ENCODE results near the gene ITGAV. TPM values are rescaled to one million over a fixed set of nuclear protein-coding genes. Genes with fewer than 3 reads are reported as not detected.
A peak's percentile ranks its signal among the peaks of the same experiment; 100 is the strongest.

Gene ITGAV
- 204 and 220 TPM in 2 replicates for total RNA-seq (2014; rRNA removed; shearing (Covaris generic))

DNA sequence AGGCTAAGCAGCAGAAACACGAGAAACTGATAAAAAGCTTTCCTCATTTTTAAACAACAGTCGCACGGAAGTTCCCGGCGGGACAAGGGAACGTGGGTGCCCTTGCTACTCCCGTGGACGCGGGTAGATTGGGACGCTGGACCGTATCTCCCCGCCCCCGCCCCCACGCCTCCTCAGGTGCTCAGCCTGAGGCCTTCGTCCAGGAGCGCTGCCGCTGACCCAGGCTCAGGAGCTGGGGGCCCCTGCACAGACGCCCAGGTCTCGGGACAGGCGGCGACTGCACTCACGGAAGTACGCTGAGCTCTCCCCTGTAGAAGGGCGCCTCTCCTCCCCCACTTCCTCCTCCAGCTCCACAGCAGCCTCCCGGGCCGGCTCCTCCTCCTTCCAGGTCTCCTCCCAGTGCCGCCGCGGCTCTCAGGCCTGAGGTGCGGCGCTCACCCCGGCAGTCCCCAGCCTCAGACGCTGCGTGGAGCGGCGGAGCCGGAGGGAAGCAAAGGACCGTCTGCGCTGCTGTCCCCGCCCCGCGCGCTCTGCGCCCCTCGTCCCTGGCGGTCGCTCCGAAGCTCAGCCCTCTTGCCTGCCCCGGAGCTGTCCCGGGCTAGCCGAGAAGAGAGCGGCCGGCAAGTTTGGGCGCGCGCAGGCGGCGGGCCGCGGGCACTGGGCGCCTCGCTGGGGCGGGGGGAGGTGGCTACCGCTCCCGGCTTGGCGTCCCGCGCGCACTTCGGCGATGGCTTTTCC is at the start of gene ITGAV:
TSS of gene ITGAV (plus strand) at position 445 of the 738 bp plus-strand sequence. CDS start at position 728, 283 bp downstream.
- peaks cover 9% of the 10 kb centered on the region; the same call in 1 of the 2 replicates for H3K4me1 ChIP-seq
- H3K27me3 ChIP-seq = no peaks in the 10 kb centered on the region
- H3K36me3 ChIP-seq = no peaks in the 10 kb centered on the region
- peak within 1 kb of the TSS; percentile 78 for H3K27ac ChIP-seq
- no peaks in the 10 kb centered on the region for H3K9me3 ChIP-seq (replicated peaks)
- H3K4me3 ChIP-seq = peak within 1 kb of the TSS; percentile 74
- peak; percentile 100 for DNase-seq

DNA sequence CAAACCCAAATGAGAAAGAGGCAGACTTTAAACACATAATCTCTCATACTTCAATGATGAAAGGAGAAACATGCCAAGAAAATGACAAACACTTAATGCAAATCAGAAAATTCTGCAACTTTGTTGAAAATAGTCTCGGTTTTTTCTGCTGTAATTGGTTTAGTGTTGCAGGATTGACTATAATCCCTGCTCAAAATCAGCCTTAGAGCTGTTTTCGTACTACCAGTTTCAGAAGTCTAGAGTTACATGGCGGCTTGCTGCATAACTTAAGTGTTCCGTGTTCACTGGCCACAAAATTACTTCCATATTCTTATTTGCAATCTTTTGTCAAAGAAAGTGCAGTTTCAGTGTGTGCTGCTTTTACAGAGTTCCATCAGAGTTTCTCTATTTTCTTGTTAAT is 48.9 kb upstream of the ITGAV start:
- DNase-seq = peak in 1 of 2 experiments; percentile 60
- Histone ChIP-seq H3K27ac (no peak overlapping the region), H3K4me3 (no peak overlapping the region), H3K36me3 (no peaks in the 10 kb centered on the region), H3K27me3 (no peaks in the 10 kb centered on the region), H3K4me1 (peaks cover 37% of the 10 kb centered on the region), H3K9me3 (replicated peaks) (no peaks in the 10 kb centered on the region)

DNA sequence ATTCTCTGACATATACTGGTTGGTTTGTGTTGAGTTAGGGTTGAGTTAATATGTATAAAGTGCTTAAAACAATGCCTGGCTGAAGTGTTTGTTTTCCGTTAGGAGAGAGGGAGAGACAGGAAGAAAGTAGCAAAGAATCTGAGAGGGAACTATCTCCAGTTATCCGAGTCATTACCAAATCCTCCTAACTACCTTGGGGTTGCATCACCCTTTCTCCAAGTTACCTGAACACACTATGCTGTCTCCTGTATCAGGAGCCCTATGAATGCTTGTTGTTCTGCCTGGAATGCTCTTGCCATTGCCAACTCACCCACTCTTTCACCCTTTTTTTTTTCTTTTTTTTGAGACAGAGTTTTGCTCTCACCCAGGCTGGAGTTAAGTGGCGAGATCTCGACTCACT is 47.9 kb upstream of the ITGAV start:
- Histone ChIP-seq H3K4me3 (no peak overlapping the region), H3K36me3 (no peaks in the 10 kb centered on the region), H3K4me1 (peaks cover 37% of the 10 kb centered on the region), H3K9me3 (replicated peaks) (no peaks in the 10 kb centered on the region), H3K27me3 (no peaks in the 10 kb centered on the region), H3K27ac (no peak overlapping the region)
- DNase-seq = no peak

DNA sequence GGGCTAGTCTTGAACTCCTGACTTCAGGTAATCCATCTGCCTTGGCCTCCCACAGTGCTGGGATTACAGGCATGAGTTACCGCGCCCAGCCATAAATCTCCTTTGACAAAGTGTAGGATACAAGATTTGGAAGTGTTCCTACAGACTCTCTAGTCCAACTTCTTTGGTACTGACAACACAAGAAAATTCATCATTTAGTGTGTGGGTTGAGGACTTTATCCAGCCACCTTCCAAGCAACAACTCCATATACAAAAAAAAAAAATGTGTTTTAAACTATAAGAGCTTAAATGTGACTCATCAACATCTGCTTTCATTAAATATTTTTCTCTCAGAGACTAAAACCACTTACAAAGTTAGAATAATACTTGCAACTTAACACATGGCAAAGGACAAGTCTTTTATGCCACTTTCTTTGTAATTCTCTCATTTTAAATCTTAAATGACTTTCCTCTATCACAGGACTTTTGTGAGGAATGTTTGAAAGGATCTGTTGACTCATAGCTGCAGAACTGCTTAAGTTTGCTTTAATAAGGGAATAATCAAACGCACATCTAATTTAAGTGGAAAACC is 46.2 kb upstream of the ITGAV start:
- Histone ChIP-seq H3K9me3 (replicated peaks) (no peaks in the 10 kb centered on the region), H3K27ac (peak overlapping the region; percentile 85), H3K4me3 (peak overlapping the region; percentile 17), H3K36me3 (no peaks in the 10 kb centered on the region), H3K27me3 (no peaks in the 10 kb centered on the region), H3K4me1 (peaks cover 37% of the 10 kb centered on the region)
- DNase-seq = peak; percentile 62 to 66

DNA sequence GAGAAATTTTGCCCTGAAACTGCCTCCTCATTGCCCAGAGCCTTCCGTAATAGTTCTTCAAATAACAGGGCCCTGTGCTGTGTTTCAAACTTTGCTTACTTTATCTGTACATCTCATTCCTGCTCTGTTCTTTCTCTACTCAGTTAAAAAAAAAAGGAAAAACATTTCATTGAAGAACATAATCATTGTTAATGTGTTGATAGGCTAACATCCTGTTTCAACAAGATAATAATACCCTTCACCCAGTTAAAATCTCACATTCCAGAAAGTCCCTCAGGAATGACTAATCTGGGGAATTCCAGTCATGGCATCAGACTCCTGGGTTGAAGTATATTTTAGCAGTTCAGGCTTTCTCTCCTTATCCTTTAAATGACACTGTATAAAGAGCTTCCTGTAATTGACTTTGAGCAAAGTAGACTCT is 45.6 kb upstream of the ITGAV start:
- Histone ChIP-seq H3K27ac (peak overlapping the region; percentile 85), H3K4me3 (peak overlapping the region; percentile 17), H3K27me3 (no peaks in the 10 kb centered on the region), H3K36me3 (no peaks in the 10 kb centered on the region), H3K9me3 (replicated peaks) (no peaks in the 10 kb centered on the region), H3K4me1 (peaks cover 37% of the 10 kb centered on the region)
- peak; percentile 65 to 89 for DNase-seq

DNA sequence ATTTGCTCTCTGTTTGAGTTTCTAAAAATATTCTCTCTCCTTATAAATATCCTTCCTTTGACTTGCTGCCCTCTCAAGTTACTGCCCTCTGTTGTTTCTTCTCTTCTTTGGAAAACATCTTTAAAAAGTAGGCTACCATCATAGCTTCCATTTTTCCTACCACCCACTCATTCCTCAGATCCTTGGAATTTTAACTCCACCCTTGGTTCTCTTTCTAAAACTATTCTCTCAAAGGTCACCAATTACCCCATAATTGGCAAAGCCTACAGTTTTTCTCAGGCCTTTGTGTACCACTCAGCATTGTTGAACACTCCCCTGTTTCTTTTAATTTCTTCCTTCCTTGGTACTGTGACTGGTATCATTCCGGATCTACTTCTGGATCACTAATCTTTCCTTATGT is 43.0 kb upstream of the ITGAV start:
- Histone ChIP-seq H3K27ac (no peak overlapping the region), H3K36me3 (no peaks in the 10 kb centered on the region), H3K4me3 (no peak overlapping the region), H3K27me3 (no peaks in the 10 kb centered on the region), H3K9me3 (replicated peaks) (no peaks in the 10 kb centered on the region), H3K4me1 (peaks cover 28% of the 10 kb centered on the region)
- no peak for DNase-seq

DNA sequence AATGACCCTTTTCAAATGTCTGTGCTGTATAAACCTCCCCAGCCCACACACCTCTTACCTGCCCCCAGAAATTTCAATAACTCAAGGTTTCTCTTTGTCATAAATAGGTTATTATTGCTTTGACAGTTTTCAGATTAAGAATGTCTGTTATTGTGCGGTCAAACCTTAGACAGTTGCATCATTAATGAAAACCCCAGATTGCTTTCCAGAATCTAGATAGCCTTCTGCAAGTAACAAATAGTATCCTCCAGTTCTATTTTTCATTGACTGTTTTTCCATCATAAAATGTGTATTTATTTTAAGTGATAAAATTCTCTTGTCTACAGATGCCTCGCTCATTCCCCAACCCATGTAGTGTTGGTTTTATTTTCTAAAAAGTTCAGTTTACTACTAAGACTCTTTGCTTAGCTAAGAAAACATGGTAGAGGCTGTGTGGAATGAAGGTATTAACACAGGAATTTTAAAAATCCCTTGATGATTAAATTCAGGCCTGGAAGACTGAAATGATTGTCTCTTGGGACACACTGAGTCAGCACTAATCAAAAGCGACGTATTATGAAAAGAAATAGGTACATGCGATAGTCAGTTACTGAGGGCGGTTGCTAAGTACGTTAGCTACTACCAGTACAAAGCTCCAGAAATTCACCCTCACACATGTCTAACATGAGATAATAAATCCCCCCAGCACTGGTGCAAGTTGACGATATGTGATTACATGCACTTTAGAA is 38.4 kb upstream of the ITGAV start:
- Histone ChIP-seq H3K27ac (no peak overlapping the region), H3K4me1 (peaks cover 4% of the 10 kb centered on the region; the same call in 1 of the 2 replicates), H3K27me3 (no peaks in the 10 kb centered on the region), H3K4me3 (no peak overlapping the region), H3K36me3 (no peaks in the 10 kb centered on the region), H3K9me3 (replicated peaks) (0 out of 2 replicates have a peak, but pooled peaks cover 4% of the 10 kb centered on the region)
- DNase-seq = no peak

DNA sequence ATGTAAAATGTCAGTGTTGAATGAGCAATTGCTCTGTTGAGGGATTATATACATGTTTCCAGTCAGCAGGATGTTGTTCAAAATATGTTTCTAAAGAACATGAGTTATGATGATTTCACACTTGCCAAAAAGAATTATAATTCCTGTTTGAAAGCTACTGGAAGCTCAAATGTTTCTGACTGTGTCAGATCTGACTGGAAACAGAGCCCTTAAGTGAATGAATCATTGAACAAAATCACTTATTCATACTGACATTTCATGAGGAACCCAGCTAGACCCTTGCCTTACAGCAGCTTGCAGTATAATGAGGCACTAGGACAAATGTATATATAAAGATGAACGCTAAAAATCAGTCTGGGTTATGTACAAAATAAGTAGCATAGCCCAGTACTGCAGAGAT is 35.4 kb upstream of the ITGAV start:
- Histone ChIP-seq H3K4me1 (peaks cover 4% of the 10 kb centered on the region; the same call in 1 of the 2 replicates), H3K9me3 (replicated peaks) (0 out of 2 replicates have a peak, but pooled peaks cover 4% of the 10 kb centered on the region), H3K36me3 (no peaks in the 10 kb centered on the region), H3K4me3 (no peak overlapping the region), H3K27me3 (no peaks in the 10 kb centered on the region), H3K27ac (no peak overlapping the region)
- DNase-seq = no peak

DNA sequence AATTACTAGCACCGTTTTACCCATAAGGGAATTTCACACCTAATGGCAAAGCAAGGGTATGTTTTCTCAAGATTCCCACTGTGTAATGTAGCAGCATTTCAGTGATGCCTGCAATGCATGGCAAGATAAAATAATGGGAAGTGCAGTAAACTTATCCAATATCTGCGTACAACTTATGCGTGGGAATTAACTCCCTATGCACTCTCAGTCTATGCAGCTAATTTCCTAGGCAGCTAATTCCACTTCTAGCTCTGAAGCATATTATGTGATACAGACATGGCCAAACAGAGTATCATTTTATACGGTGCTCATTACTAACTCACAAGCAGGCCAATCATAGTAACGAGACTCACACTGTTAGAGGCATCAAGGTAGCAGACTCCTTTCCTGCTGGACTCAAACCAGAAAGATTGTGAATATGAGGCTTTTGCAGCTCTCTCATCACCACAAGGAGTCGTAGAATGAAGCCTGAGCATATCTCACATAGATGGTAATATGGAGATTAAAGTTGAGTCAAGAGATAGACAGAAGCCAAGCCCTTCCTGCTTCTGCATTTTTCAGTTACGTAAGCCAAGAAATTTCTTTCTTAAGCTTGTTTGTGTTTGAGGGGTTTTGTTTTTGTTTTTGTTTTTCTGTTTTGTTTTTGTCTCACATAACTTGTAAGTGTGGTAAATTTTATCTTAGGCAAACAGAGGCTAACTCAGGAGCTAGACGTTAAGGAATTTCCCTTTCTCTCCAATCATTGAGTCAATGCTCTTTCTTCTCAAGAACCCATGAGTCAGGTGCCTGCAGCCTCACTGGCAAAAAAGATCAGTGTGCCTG is 34.8 kb upstream of the ITGAV start:
- peaks cover 4% of the 10 kb centered on the region; the same call in 1 of the 2 replicates for H3K4me1 ChIP-seq
- H3K4me3 ChIP-seq = no peak overlapping the region
- 0 out of 2 replicates have a peak, but pooled peaks cover 4% of the 10 kb centered on the region for H3K9me3 ChIP-seq (replicated peaks)
- H3K36me3 ChIP-seq = no peaks in the 10 kb centered on the region
- H3K27me3 ChIP-seq = no peaks in the 10 kb centered on the region
- no peak overlapping the region for H3K27ac ChIP-seq
- no peak for DNase-seq

DNA sequence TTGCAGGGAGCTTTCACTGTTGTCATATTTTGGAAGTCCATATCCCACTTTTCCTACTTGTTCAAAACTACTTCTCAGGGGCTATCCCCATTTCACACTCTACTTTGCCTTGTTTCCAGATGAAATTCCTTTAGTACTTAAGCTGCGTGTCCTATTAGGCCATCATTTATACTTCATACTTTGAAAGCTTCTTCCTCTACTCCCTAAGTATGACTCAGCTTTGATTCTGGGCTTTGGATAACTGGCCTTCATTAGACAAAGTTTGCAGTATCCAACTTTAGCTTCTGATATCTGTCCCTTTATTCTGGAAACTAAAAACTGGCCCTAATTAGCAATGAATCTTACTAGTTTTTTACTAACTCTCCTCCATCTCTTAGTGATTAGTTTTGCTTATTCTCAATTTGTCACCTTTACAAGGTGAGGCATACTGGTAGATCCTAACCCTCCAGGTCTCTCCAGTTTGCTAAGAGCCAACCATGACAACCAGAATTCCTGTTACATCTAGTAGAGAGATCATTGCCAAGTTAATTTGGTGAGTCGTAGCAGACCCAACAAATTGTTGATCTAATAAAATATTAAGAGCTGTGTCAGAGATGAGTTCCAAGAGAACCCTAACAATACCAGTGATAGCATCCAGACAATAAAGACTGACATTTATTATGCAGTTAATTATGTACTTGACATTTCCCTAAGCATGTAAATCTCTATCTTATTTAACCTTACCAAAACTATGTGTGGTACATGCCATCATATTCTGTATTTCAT is 31.2 kb upstream of the ITGAV start:
- H3K9me3 ChIP-seq (replicated peaks) = peaks cover 6% of the 10 kb centered on the region; the same call in 1 of the 2 replicates
- H3K27ac ChIP-seq = no peak overlapping the region
- H3K4me1 ChIP-seq = no peaks in the 10 kb centered on the region
- no peak for DNase-seq
- H3K4me3 ChIP-seq = no peak overlapping the region
- no peaks in the 10 kb centered on the region for H3K36me3 ChIP-seq
- H3K27me3 ChIP-seq = no peaks in the 10 kb centered on the region

DNA sequence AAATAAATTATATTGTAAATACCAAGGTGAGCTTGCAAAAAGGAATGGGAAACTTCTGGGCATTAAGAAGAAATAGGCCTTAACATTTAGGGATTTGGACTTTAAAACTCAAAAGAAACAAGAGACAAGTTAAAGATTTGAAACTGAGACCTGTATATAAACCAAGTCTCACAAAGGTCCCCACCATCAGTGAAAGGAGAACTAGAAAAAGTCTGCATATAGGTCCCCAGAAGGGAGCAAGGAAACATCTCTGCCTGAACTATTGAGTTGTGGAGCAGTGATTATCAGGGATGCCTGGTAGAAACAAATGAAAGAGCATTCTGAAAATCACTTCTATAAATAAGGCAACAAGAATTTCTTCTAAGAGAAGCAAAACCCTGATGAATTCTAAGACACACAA is 30.5 kb upstream of the ITGAV start:
- no peaks in the 10 kb centered on the region for H3K27me3 ChIP-seq
- no peak overlapping the region for H3K27ac ChIP-seq
- no peak overlapping the region for H3K4me3 ChIP-seq
- H3K9me3 ChIP-seq (replicated peaks) = peaks cover 6% of the 10 kb centered on the region; the same call in 1 of the 2 replicates
- no peak for DNase-seq
- no peaks in the 10 kb centered on the region for H3K36me3 ChIP-seq
- no peaks in the 10 kb centered on the region for H3K4me1 ChIP-seq

DNA sequence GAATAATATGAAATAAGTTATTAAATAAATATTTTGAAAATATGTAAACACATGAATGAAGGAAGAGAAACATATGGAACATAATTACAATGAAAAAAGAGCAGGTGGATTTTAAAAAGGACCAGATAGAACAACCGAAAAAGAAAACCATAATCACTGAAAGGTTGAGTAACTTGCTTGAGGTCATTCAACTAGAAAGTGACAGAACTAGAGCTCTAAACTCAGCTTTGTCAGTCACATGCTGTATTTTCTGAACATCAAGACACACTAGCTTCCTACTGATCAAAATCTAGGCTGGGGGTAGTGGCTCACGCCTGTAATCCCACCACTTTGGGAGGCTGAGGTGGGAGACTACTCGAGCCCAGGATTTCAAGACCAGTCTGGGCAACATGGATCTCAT is 30.0 kb upstream of the ITGAV start:
- Histone ChIP-seq H3K9me3 (replicated peaks) (peaks cover 6% of the 10 kb centered on the region; the same call in 1 of the 2 replicates), H3K27me3 (no peaks in the 10 kb centered on the region), H3K4me3 (no peak overlapping the region), H3K27ac (no peak overlapping the region), H3K36me3 (no peaks in the 10 kb centered on the region), H3K4me1 (no peaks in the 10 kb centered on the region)
- DNase-seq = no peak

DNA sequence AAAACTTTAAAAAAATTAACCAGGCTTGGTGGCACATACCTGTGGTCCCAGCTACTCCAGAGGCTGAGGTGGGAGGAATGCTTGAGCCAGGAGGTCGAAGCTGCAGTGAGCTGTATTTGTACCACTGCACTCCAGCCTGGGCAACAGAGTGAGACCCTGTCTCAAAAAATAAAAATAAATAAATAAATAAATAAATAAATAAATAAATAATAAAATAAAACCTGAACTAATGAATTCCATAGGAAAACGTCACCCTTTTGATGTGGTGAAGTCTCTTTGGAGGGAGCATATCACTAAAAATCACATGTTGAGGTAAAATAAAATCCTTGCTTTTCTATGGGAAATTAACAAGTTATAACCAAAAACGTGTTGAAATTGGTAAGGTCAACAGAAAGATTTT is 29.6 kb upstream of the ITGAV start:
- no peak for DNase-seq
- Histone ChIP-seq H3K4me1 (no peaks in the 10 kb centered on the region), H3K9me3 (replicated peaks) (peaks cover 6% of the 10 kb centered on the region; the same call in 1 of the 2 replicates), H3K4me3 (no peak overlapping the region), H3K27ac (no peak overlapping the region), H3K27me3 (no peaks in the 10 kb centered on the region), H3K36me3 (no peaks in the 10 kb centered on the region)

Measured in SJCRH30 (cell line).